HepG2 (cell line): Measurements from ENCODE around the gene SUOX. TPM values are rescaled to one million over a fixed set of nuclear protein-coding genes. Genes with fewer than 3 reads are reported as not detected.

Experiments used
- ARID5B ChIP-seq: IDR thresholded peaks from 2 replicates; pipeline ENCODE4 v1.4.0; 2020; ENCODE audit warnings: mild to moderate bottlenecking, missing genetic modification reagents
- BRD4 ChIP-seq: sonication (generic); formaldehyde crosslinking; IDR thresholded peaks from 2 replicates; pipeline ENCODE4 v1.4.0; 2020; ENCODE audit warnings: missing genetic modification reagents
- CHD4 ChIP-seq: fragments of 200-600 bp; sonication (generic); IDR thresholded peaks from 2 replicates; pipeline ENCODE4 v1.7.0; 2017; ENCODE audit warnings: mild to moderate bottlenecking, low read length, borderline replicate concordance
- DBP ChIP-seq: sonication (generic); formaldehyde crosslinking; IDR thresholded peaks from 2 replicates; pipeline ENCODE4 v1.4.0; 2020; ENCODE audit warnings: missing genetic modification reagents; ENCODE audit errors: not compliant biosample characterization
- MED1 ChIP-seq: sonication (generic); formaldehyde crosslinking; IDR thresholded peaks from 2 replicates; pipeline ENCODE4 v1.4.0; 2020; ENCODE audit warnings: missing genetic modification reagents
- NFRKB ChIP-seq: fragments of 450-650 bp; IDR thresholded peaks from 2 replicates; pipeline ENCODE4 v1.6.1; 2017
- SAP130 ChIP-seq: IDR thresholded peaks from 2 replicates; pipeline ENCODE4 v1.6.1; 2016; ENCODE audit warnings: low read depth
- SIN3A ChIP-seq: IDR thresholded peaks from 2 replicates; pipeline ENCODE4 v1.6.1; 2011; ENCODE audit warnings: low read depth, mild to moderate bottlenecking, control low read depth, low read length, borderline replicate concordance
- SRSF1 ChIP-seq: fragments of 200-400 bp; formaldehyde crosslinking; optimal IDR thresholded peaks from 2 replicates; pipeline ENCODE3; 2017; ENCODE audit warnings: mild to moderate bottlenecking, low read depth, low read length, moderate library complexity
- TARDBP ChIP-seq: sonication (generic); formaldehyde crosslinking; IDR thresholded peaks from 2 replicates; pipeline ENCODE4 v1.8.0; 2022; ENCODE audit warnings: mild to moderate bottlenecking, missing genetic modification reagents
- ZNF281 ChIP-seq: sonication (generic); formaldehyde crosslinking; IDR thresholded peaks from 2 replicates; pipeline ENCODE4 v1.4.0; 2020; ENCODE audit warnings: missing genetic modification reagents, borderline replicate concordance
- ZNF501 ChIP-seq: sonication (generic); formaldehyde crosslinking; IDR thresholded peaks from 2 replicates; pipeline ENCODE4 v1.5.1; 2020; ENCODE audit warnings: mild to moderate bottlenecking, moderate library complexity, missing genetic modification reagents
- ZNF646 ChIP-seq: sonication (generic); formaldehyde crosslinking; IDR thresholded peaks from 2 replicates; pipeline ENCODE4 v1.9.0; 2021; ENCODE audit warnings: mild to moderate bottlenecking, missing genetic modification reagents
- ZSCAN9 ChIP-seq: IDR thresholded peaks from 2 replicates; pipeline ENCODE4 v1.6.1; 2016; ENCODE audit warnings: borderline replicate concordance
- polyA plus RNA-seq, 8 experiments: library from polyadenylated mRNA; depleted of rRNA in 3 of 8; stranded (reverse) in 7 of 8; unstranded in 1 of 8; fragments of >200 nt; fragmentation: Illumina TruSeq in 4 of 8; extraction: Trizol in 4 of 8; gene quantifications; 2 replicates each; pipeline versions ENCODE4 v1.2.1 to v1.2.3, GENCODE V29; 2011 to 2016; ENCODE audit warnings: low read depth in 4 of 8, missing spikeins in 1 of 8, mixed read lengths in 1 of 8; ENCODE audit not compliant: insufficient read depth in 1 of 8
- total RNA-seq, 5 experiments: library from RNA; depleted of rRNA; stranded (reverse); fragments of >200 nt; fragmentation: Illumina TruSeq; extraction: Trizol; gene quantifications; 2 replicates each; pipeline ENCODE4 v1.2.3, GENCODE V29; 2016; ENCODE audit warnings: low read depth in 1 of 5

The SUOX gene
- total and polyA plus RNA-seq, 2 of the 13 experiments (the other 11 are each of a cell fraction or from before 2014, with no cell fraction given), result 23.9 to 25.9 TPM

GRCh38 chr12:56041552-56042429 lies 44.7 kb downstream of the SUOX start, which contains the start of gene RPS26 (continued):
- TF ChIP-seq ZSCAN9 (CRISPR knock-in tag) (peak; percentile 63), BRD4 (CRISPR knock-in tag) (peak; percentile 78; the same call in 1 of the 2 replicates), DBP (CRISPR knock-in tag) (peak; percentile 52), ZNF501 (CRISPR knock-in tag) (peak; percentile 82), SAP130 (CRISPR knock-in tag) (peak; percentile 95), MED1 (CRISPR knock-in tag) (peak; percentile 74), ZNF281 (peak; percentile 29), TARDBP (peak; percentile 87), SIN3A (0 out of 2 replicates have a peak, but pooled peaks have one; percentile 76), ARID5B (CRISPR knock-in tag) (peak; percentile 36; the same call in 1 of the 2 replicates), ZNF646 (CRISPR knock-in tag) (no peak), SRSF1 (peak; percentile 54), NFRKB (no peak), CHD4 (no peak)
